ENCODE measurements around the gene PRPSAP1.

GRCh38 chr17:76276069-76276431, 77.7 kb downstream of the PRPSAP1 start:
- TF ChIP-seq POLR2AphosphoS5 (IDR thresholded peaks at IDR 0.05; ENCODE audit: low read depth, low read length) (no peak), REST (IDR thresholded peaks at IDR 0.05; ENCODE audit: insufficient read depth in 1 of 2, low read depth in 2 of 2, low read length in 2 of 2) (no peak), SIN3A (IDR thresholded peaks at IDR 0.05; ENCODE audit: borderline replicate concordance, insufficient read depth, low read length) (no peak), TAF1 (IDR thresholded peaks at IDR 0.05; ENCODE audit: borderline replicate concordance, insufficient read depth, low read length) (no peak), FOXP2 (optimal IDR thresholded peaks at IDR 0.05; ENCODE audit: borderline replicate concordance, extremely low read depth, extremely low read length, insufficient read depth) (no peak)
